NCI-H524 treated with DMSO at 0.1 percent for 48 hours (cell line): Measurements from ENCODE around the gene ECE1.

Source experiments
- DNase-seq: peaks from one replicate; lab custom pipeline; 2025; lab: John Stamatoyannopoulos, UW

Gene ECE1

DNA sequence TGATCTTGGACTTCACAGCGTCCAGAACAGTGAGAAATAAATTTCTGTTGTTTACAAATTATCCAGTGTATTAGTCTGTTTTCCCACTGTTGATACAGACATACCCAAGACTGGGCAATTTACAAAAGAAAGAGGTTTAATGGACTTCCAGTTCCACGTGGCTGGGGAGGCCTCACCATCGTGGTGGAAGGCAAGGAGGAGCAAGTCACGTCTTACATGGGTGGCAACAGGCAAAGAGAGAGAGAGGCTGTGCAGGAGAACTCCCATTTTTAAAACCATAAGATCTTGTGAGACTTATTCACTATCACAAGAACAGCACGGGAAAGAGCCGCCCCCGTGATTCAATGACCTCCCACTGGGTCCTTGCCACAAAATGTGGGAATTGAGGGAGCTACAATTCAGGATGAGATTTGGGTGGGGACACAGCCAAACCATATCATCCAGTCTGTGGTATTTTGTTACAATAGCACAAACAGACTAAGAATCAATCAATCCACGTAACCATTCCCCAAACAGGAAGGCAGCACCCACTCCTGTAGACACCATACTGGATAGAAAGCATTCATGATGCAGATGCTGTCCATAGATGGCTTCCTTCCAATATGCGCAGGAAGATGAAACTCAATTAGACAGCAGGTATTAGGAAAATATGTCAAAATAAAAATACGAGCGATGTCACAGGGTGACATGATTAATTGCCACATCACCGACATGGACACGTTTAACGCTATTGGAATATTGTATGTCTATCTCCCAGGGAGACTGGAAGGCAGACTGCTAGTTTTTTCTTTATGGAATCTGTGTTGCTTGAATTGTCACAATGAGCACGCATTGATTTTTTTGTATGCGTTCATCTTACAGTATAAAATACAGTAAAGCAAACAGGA, 22.8 kb downstream of the ECE1 start:
- DNase-seq: no peak

DNA sequence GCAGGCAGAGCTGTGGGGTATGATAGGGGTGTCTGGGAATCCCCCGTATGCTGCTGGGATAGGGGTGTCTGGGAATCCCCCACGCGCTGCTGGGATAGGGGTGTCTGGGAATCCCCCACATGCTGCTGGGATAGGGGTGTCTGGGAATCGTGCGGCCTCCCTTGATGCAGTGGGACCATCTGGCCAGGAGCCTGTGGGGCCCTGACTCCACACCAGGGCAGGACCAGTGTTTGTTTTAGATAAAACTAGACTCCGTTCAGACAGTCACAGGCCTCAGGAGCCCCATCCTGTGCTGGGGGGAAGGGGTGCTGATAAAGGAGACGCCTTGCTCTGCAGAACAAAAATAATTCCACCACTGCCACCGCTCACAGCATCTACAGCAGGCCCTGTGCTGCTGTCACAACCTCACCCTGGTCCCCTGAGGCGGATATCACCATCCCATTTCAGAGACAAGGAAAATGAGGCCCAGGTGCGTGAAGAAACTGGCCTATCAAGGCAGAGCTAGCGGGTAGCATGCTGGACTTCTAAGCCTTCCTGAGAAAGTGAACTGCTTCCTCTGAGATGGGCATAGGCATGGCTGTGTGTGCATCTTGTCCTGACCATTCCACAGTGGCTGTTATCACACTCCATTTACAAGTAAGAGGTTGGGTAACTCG, 24.0 kb downstream of the ECE1 start:
- no peak for DNase-seq

DNA sequence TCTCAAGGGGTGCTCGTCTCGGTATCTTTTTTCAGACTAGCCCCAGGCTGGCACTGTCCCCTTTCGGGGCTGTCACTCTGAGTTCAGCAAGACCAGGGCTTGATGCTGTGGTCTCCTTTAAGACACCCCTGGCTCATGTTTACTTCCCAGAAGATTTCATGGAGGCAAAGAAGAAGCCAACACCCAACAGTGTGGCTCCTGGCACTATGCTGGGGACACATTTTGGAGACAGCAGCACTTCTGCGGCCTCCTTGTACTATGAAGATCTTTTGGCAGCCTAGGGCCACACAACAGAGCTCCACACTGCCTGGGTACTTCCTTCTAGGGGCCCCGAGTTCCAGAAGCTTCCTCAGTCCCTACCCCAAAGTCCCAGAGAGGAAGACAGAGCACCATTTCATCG, 24.6 kb downstream of the ECE1 start:
- DNase-seq: no peak

DNA sequence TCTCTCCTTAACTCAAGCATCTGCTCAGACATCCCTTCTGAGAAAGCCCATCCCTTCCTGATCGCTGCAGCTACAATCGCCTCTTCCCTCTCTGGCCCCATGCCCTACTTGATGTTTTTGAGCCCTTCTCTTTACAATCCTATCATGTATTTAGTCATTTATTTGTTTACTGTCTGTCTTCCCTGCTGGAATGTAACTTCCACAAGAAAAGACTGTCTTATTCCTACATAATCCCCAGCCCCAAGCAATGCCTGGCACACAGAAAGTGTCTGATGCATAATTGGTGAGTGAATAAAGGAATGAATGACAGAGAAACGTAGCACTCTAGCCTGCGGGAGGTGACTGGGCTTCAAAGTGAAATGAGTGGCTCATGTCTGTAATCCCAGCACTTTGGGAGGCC, 25.4 kb downstream of the ECE1 start:
- no peak for DNase-seq

DNA sequence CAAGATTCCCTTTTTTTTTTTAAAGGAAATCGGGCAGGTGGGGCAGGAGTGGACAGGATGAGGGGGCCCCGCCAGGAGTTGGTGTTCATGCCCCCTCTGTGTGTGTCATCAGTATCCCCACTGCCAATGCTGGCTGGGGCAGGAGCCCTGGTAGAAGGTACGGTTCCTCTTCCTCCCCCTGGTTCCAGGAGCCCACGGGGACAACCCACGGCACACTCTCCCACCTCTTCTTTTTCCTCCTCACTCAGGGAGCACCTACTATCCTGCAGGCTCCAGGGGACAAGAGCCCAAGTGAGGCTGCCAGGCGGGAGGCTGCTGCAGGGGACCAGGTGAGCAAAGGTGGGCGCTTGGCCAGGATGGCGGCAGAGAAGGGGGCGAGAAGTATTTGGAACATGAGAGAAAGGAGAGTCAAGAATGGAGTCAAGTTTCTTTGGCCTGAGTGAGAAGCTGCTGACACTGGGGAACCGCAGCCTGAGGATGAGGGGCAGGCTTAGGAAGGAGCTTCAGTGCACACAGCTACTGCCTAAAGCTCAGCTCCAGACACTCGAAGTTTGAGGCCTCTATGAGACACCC, 26.5 kb downstream of the ECE1 start:
- DNase-seq: no peak

DNA sequence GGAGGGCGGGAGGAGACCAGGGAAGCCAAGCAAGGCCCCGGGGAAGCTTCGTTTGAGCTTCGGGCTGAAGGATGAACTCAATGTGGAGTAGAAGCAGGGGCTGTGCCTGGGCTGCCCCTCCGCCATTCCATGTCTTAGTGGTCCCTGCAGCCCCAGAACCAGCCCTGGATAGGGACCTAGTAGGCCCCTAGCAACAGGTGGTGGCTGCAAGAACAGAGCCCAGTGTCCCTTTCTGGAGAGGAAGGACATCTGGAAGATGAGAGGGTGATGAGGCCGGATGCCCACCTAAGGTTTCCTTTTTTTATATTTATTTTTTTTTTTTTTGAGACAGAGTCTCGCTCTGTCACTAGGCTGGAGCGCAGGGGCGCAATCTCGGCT, 27.2 kb downstream of the ECE1 start:
- DNase-seq: no peak

DNA sequence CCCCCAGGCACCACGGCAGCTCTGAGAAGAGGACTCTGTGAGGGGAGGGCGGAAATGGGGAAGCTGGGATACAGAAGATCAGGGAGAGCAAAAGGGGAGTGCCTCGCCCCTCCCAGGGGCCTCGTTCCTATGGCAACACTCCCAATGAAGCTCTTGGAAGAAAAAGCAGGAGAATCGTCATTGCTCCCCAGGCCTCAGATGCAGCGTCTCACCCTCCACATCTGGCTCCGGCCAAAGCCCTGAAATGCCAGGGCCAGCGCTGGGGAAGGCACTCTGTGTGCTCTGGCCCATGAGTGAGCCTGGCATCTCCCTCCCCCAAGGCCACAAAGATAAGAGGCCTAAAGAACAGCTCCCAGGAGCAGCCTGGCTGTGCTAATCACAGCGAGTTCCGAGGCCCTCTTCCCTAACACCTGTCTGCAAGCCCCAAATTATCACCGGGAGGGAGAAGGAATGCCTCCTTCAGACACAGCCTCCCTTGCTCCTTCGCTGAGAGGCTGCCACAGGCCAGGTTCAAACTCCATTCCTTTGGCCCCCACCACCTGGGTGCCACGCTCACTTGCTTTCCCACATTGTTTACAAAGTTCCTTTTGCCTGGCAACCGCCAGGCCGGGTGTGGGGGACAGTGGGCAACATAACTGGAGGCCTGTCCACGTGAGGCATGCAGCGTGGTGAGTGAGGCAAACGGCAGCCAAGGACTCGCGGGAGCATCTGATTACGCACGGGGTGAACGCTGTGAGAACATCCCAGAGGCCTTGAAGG, 27.8 kb downstream of the ECE1 start:
- DNase-seq: no peak

DNA sequence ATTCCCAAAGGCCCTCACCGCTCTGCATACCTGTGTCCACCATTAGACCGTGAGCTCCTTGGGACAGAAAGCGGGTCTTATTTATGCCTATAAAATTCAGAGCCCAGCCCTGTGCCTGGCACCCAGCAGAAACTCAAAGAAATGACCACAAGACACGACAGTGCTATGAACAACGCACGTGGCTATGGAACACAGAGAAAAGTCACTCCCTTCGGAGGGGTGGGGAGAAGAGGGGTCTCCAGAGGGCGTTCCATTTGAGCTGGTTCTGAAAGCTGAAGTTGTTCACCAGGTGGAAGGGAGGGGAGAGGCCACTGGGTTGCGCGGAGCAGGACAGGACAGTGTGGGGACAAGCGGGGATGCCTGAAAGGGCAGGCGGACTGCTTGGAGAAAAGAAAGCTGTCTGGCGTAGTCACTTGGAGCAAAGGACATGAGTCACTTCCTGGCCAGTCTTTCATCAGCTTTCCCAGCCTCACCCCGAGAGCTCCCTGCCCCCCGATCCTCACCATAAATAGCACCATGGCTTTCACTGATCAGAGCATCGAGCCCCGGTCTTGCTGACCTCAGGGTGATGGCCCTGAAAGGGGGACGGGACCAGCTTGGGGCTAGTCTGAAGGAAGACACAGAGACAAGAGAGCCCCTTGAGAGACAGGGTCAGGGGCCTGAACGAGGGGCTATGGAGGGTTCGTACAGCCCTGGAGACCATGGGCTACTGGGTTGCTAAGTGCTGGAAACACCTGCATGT, 28.5 kb downstream of the ECE1 start:
- DNase-seq: no peak

DNA sequence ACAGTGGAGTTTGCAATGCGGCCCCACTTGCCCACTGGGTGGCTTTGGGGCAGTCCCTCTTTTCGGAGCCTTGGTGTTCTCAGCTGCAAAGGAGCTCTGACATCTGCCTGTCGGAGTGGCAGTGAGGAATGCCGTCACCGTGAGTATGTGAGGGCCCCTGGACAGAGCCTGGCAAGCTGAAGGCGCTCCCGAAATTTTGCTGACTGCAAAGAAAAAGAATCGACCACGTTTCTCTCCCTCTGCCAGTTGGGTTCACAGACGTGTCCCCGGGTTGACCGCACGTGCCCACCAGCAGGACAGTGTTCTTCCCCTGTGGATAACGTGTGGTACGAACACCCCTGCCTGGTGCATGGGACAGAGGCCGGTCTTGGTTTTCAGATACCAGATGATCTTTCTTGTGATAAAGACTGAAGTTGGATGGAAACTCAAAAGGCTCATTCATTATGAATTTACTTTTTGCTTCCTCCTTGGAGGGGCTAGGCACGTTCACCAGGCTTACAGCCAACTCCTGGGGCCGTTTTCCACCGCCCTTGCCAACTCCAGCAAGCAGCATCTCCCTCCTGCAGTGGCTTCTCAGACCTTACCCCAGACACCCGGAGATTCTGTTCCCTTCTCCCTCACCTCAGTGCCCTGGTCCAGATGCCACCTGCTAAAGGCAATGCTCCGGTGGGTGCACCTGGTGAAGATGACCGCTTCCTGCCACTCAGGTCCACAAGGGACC, 29.7 kb downstream of the ECE1 start:
- DNase-seq: no peak

DNA sequence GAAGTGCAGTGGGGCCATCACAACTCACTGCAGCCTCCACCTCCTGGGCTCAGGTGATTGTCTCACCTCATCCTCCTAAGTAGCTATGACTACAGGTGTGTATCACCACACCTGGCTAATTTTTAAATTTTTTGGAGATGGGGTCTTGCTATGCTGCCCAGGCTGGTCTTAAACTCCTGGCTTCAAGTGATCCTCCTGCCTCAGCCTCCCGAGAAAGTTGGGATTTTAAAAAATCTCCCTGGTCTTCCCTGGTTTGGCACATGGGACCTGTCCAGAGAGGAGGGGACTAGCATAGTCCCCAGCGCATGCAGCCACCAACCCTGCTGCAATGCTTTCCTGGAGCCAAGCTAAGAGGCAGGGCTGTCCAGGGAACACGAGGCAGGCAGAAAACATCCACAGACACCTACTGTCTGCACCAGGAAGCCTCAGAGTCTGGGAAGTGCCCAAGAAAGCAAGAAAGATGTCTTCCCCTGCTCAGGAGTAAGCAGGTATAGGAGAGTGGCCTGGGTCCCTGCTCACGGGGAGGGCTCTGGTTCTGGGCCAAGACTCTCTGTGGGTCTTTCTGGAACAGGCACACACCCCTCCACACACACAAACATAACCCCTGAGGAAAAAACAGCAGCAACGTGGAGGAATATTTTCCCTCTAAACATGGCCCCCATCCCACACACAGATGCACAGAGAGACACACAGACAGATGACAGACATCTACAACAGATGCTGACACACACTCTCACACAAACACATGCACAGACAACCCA, 30.8 kb downstream of the ECE1 start:
- no peak for DNase-seq

DNA sequence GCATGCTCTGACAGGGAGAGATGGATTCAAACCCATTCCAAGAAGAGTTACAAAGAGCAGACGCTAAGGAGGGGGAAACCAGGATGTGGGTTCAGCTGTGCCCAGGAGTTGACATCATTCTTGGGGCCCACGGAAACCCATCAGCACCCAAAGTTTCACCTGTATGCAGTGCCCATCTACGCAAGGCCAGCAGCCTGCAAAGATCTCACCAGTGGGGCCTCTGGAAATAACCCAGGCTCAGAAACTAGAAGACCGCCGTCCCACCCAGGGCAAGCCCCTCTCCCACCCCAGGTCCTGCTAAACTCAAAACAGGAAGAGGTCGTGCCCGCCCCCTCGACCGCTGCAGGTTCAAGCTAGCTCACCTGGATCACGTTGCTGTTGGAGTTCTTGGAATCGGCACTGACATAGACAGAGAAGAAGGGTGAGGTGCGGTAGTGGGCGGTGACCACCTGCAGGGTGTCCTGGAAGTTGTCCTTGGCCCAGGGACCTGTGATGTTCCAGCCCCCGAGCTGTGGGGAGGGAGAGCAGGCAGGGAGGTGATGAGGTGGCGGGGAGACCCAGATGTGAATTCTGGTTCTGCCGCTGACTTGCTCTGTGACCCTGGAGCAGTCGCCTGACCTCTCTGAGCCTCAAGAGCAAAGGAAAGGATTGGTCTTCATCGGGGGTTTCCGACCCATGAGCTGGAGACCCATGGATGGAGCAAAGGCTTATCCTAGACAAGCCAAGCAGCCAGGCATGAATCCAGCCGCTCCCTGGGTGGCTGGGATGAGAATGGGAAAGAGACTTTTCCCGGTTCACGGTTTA, 31.7 kb downstream of the ECE1 start:
- no peak for DNase-seq

DNA sequence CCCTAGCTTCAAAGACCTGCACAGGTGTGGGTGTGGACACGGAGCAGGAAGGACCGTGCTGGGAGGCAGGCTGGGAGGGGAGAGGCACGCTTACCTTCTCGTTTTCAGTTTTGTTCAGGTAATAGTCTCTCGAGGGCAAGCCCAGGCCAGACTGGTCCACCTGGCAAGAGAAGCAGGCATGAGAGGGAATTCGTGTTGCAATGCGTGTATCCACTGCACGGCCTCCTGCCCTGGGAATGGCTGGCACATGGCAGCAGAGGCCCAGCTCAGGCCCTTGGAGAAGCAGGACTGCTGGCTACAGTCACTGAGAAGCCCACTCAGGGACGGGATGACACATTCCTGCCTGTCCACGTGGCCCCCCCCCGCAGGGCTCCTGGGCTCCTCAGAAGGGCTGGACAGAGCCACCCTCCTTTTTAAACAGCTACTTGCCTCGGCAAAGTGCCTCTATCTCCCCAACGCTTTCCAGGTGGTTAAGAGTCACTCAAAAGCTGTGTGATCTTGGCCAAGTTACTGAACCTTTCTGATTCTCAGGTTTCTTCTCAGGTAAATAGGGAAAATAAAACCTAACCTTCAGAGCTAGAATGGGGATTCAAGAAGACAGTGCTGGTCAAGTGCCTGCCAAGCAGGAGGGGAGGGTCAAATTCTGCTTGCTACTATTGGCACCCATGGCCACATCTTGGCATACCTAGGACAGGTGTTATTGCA, 32.7 kb downstream of the ECE1 start:
- DNase-seq: no peak

DNA sequence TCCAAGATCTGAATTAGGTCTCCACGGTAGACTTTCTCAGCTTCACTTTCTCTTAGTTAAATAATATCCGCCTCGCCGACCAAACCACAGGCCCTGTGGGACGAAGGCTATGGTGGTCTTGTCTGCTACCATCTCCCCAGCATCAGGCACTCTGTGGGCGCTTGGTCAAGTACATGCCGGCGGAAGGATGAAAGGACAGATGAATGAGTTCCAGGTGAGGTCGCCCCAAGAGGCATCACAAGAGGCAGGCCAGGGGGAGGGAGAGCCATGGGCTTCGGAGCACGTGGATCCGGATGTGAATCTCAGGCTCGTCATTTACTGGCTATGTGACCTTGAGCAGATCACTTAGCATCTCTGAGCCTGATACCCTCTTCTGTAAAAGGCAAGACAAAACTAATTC, 33.5 kb downstream of the ECE1 start:
- DNase-seq: no peak

DNA sequence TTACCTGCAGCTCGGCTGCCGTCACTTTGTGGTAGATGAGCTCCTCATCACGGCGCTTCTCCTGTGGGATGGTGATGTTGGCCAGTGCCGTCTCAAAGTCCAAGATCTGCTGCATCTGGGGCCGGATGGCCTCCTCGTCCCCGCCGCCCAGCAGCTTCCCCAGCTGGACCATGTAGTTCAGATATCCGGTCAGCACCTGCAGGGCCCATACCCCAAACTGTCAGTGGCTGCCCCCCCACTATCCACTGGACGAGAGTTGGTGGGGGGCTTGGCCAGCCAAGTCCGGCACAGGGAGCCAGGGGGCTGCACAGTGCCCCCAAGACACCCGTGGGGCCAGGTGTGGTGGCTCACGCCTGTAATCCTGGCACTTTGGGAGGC, 34.3 kb downstream of the ECE1 start:
- DNase-seq: no peak

DNA sequence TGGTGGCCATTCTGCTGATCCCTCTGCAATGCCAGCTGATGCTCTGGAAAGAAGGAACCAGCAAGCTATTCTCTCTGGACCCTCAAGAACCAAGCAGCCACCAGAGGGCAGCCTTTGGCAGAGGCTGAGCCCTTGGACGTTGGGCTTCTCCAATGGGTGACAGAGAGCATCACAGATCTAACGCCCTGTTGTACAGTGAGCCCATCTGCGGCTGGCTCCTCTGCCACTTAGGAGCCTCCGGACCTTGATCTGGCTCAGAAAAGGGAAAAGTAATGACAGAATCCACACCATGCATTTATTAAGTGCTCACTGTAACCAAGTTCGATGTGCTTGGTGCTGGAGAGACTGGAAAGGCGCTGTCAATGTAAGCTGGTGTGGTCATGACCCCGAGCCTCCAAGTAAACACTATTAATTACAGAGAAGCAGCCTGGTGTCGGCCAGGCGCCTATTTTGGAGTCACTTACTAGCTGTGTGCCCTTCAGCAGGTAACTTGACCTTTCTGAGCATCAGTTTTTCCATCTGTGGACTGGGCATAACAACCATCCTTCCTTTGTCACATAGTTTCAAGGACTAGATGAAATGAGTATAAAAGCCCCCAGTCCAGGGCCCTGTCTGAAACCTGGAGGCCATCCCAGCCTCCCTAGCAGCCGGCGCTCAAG, 34.9 kb downstream of the ECE1 start:
- DNase-seq: peak; percentile 49

DNA sequence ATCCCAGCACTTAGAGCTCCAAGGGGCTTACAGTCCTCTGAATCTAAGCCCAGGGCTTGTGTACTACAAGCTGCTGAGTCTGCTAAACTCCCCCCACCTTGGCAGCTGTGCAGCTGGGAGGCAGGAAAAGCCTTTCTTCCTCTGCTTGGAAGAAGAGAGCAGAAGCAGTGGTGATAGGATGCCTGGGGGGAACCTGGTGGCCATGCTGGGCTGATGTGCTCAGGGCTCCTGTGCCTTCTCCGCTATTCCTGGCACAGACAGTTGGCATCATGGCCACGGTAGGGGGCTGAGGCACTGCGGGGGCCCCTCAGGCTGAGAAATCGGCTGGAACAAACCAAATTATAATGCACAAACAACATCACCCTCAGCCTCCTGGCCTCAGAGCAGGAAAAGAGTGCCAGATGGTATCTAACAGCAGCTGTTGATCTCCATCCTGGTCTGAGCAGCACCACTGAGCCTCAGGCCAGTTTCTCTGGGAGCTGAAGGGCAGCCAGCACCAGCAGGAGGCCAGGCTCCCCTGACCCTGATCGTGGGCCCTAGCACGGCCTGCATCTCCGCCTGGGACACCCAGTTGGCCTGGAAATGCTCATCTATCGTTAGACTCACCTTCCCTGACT, 35.8 kb downstream of the ECE1 start:
- DNase-seq: peak; percentile 71

DNA sequence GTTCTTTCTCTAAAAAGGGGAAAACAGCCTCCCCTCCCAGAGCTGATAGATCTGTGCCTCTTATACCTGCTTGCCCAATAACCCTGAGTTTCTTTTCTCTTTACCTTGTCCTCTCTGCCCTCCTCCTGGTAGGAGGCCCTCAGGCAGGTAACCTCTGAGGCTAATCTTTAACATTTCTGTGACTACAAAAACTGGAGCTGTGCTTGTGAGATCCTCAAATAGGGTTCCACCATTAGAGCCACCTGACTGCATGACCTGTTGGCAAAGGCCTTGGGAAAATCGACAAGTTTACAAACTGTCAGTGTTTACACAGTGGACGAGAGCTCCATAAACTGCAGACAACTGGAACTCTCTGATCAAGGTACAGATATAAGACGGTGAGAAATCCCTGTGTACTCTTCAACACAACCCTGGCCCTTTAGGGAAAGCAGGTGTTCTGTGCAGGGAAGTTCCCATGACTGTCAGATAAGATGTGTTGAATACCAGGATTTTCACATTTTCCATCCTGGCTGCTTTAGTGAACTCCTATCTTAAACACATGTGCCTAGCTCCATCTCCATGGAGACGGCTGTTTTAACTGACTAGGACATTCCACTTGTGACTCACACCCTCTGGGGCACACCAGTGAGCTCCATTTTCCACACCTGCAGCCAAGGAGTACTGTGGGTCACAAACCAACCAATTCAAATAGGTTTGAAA, 38.3 kb downstream of the ECE1 start:
- DNase-seq: no peak
